RWPE1 (cell line): Measurements from ENCODE around the gene ARNT2.

Experiments
- CTCF ChIA-PET: fragments of 350-600 bp; sonication (Branson Sonifier 250); formaldehyde crosslinking; extraction: SDS; loops from one replicate; lab custom pipeline; 2021; lab: Yijun Ruan, JAX
- POLR2A ChIA-PET: fragments of 400-600 bp; formaldehyde crosslinking; extraction: SDS; loops from one replicate; lab custom pipeline; 2020; ENCODE audit warnings: antibody characterized with exemption; ENCODE audit not compliant: low non-redundant PET; lab: Yijun Ruan, JAX
- DNase-seq: peaks from one replicate; pipeline ENCODE4 v3.0.0; 2012; ENCODE audit warnings: low spot score
- H3K27ac ChIP-seq: fragments of 450-650 bp; 2 replicates; pipeline ENCODE4 v1.5.1; 2017
- TF ChIP-seq, protein P1 (sequence below): fragments of 450-650 bp; conservative IDR thresholded peaks from 2 replicates; pipeline ENCODE4 v1.5.1; 2017; ENCODE audit warnings: low read depth, mild to moderate bottlenecking

Gene ARNT2

GRCh38 chr15:80527406-80527805 is 123.2 kb downstream of the ARNT2 start:
- ChIA-PET CTCF (no interaction called here), POLR2A (no interaction called here)
- H3K27ac ChIP-seq, result no peak overlapping the region
- no peak for DNase-seq
- TF ChIP-seq, protein P1, sequence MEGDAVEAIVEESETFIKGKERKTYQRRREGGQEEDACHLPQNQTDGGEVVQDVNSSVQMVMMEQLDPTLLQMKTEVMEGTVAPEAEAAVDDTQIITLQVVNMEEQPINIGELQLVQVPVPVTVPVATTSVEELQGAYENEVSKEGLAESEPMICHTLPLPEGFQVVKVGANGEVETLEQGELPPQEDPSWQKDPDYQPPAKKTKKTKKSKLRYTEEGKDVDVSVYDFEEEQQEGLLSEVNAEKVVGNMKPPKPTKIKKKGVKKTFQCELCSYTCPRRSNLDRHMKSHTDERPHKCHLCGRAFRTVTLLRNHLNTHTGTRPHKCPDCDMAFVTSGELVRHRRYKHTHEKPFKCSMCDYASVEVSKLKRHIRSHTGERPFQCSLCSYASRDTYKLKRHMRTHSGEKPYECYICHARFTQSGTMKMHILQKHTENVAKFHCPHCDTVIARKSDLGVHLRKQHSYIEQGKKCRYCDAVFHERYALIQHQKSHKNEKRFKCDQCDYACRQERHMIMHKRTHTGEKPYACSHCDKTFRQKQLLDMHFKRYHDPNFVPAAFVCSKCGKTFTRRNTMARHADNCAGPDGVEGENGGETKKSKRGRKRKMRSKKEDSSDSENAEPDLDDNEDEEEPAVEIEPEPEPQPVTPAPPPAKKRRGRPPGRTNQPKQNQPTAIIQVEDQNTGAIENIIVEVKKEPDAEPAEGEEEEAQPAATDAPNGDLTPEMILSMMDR, result no peak

- no peak for DNase-seq
- ChIA-PET POLR2A (no interaction called here), CTCF (no interaction called here)
- H3K27ac ChIP-seq, result no peak overlapping the region
- TF ChIP-seq, protein P1, result no peak
Measured at GRCh38 chr15:80527961-80528360, 123.8 kb downstream of the ARNT2 start.

GRCh38 chr15:80530737-80531365 is 126.7 kb downstream of the ARNT2 start:
- TF ChIP-seq, protein P1, result no peak
- POLR2A ChIA-PET, result no interaction called here
- CTCF ChIA-PET, result no interaction called here
- no peak for DNase-seq
- H3K27ac ChIP-seq, result no peak overlapping the region

- no peak overlapping the region for H3K27ac ChIP-seq
- TF ChIP-seq, protein P1, result no peak
- POLR2A ChIA-PET, result no interaction called here
- CTCF ChIA-PET, result interaction anchor here (0.6 kb wide), 1 partner anchor 575 kb away, joined by 3 read pairs; no protein-coding TSS in a partner anchor
- no peak for DNase-seq
Measured at GRCh38 chr15:80531388-80531787, 127.2 kb downstream of the ARNT2 start.

DNA sequence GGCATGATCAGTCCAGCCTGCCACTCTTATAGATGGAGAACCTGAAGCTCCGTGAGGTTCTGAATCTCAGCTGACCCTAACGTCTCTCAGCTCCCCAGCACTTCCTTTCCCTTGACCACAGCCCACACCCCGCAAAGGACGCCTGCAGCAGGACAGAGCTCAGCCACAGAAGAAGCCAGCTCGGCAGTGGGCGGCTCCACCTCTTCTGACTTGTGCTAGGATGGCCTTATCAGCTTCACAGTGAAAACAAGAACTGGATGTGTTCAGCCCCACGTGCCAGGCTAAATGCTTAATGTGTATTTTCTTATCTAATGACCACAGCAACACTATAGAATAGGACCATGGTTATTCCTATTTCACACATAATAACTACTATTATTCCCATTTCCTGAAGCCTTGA is 127.6 kb downstream of the ARNT2 start:
- POLR2A ChIA-PET, result no interaction called here
- CTCF ChIA-PET, result interaction anchor here (0.6 kb wide), 1 partner anchor 574 kb away, joined by 3 read pairs; no protein-coding TSS in a partner anchor
- TF ChIP-seq, protein P1, result no peak
- no peak for DNase-seq
- H3K27ac ChIP-seq, result no peak overlapping the region

GRCh38 chr15:80533790-80534333 is 129.7 kb downstream of the ARNT2 start:
- CTCF ChIA-PET, result interaction anchor here (0.6 kb wide), 1 partner anchor 354 kb away, joined by 3 read pairs; no protein-coding TSS in a partner anchor

More at GRCh38 chr15:80533790-80534333, 129.7 kb downstream of the ARNT2 start:
- no peak for DNase-seq
- no peak overlapping the region for H3K27ac ChIP-seq
- POLR2A ChIA-PET, result no interaction called here
- TF ChIP-seq, protein P1, result no peak
